Sigmoid colon (tissue), 4 donors: ENCODE measurements around the gene ZNF217.

Experiments
- CTCF ChIP-seq, 4 experiments: fragments of 450-650 bp in 3 of 4; fragments of 200-600 bp in 1 of 4; IDR thresholded peaks; one replicate each; pipeline ENCODE4 v1.5.1; 2016 to 2019; ENCODE audit warnings: antibody characterized with exemption in 4 of 4, mild to moderate bottlenecking in 3 of 4, moderate library complexity in 2 of 4
- EP300 ChIP-seq, 4 donors: sonication (generic); formaldehyde crosslinking; IDR thresholded peaks; one replicate each; pipeline ENCODE4 v1.6.1; 2017; ENCODE audit warnings: antibody characterized with exemption in 4 of 4
- POLR2A ChIP-seq, 2 donors: fragments of 450-650 bp; IDR thresholded peaks; one replicate each; pipeline ENCODE4 v1.6.1; 2016; ENCODE audit warnings: antibody characterized with exemption in 2 of 2, mild to moderate bottlenecking in 2 of 2, moderate library complexity in 2 of 2
- POLR2AphosphoS5 ChIP-seq, 4 donors: sonication (generic); formaldehyde crosslinking; IDR thresholded peaks; one replicate each; pipeline ENCODE4 v1.6.1; 2017; ENCODE audit warnings: antibody characterized with exemption in 4 of 4

- TF ChIP-seq CTCF (IDR thresholded peaks at IDR 0.05), result no peak
- no peak for TF ChIP-seq POLR2A (IDR thresholded peaks at IDR 0.05)
- TF ChIP-seq EP300 (IDR thresholded peaks at IDR 0.05), result no peak
- no peak for TF ChIP-seq POLR2AphosphoS5 (IDR thresholded peaks at IDR 0.05)
Measured at GRCh38 chr20:53581444-53582250, 12.0 kb downstream of the ZNF217 start.
